PC-9 (cell line): ENCODE results near the gene LDLRAD3. TPM values are rescaled to one million over a fixed set of nuclear protein-coding genes. Genes with fewer than 3 reads are reported as not detected.
A peak's percentile ranks its signal among the peaks of the same experiment; 100 is the strongest.

Source experiments
- BruUV-seq: library from RNA; stranded (reverse); fragments of 400-500 nt; replicated peaks from 2 replicates; lab custom pipeline; 2021; lab: Mats Ljungman, UMichigan
- CTCF ChIA-PET: fragments of 300-600 bp; sonication (Branson Sonifier 250); formaldehyde crosslinking; loops from one replicate; lab custom pipeline; 2022; ENCODE audit warnings: antibody characterized with exemption; lab: Charles Lee
- POLR2A ChIA-PET: fragments of 300-600 bp; sonication (Branson Sonifier 250); formaldehyde crosslinking; loops from one replicate; lab custom pipeline; 2022; ENCODE audit warnings: antibody characterized with exemption; ENCODE audit not compliant: unreplicated experiment; lab: Charles Lee
- DNase-seq, 2 experiments: peaks; one replicate each; pipeline versions ENCODE4 v3.0.0 to v3.0.0-alpha.2; 2015 to 2022; ENCODE audit warnings: mixed read lengths in 1 of 2
- H2AFZ ChIP-seq: fragments of 200-600 bp; sonication (generic); 2 replicates; pipeline ENCODE4 v1.8.1; 2017; ENCODE audit warnings: antibody characterized with exemption
- H3F3A ChIP-seq: fragments of 200-600 bp; sonication (generic); 2 replicates; pipeline ENCODE4 v1.8.1; 2017; ENCODE audit warnings: antibody characterized with exemption, mild to moderate bottlenecking, low read depth; ENCODE audit not compliant: insufficient read depth
- H3K27ac ChIP-seq: fragments of 200-600 bp; sonication (generic); 2 replicates; pipeline ENCODE4 v1.6.1; 2016; ENCODE audit warnings: mixed run types
- H3K27me3 ChIP-seq: fragments of 200-600 bp; sonication (generic); 2 replicates; pipeline ENCODE4 v1.6.1; 2016; ENCODE audit warnings: low read depth, mixed run types; ENCODE audit not compliant: insufficient read depth
- H3K36me3 ChIP-seq: fragments of 200-600 bp; sonication (generic); 2 replicates; pipeline ENCODE4 v1.6.1; 2016; ENCODE audit warnings: low read depth, mixed run types
- H3K4me1 ChIP-seq: fragments of 200-600 bp; sonication (generic); replicated peaks from 2 replicates; pipeline ENCODE4 v1.6.1; 2016; ENCODE audit warnings: mixed run types; ENCODE audit not compliant: insufficient read depth
- H3K4me2 ChIP-seq: fragments of 200-600 bp; sonication (generic); 2 replicates; pipeline ENCODE4 v1.6.1; 2017; ENCODE audit warnings: mixed run types
- H3K4me3 ChIP-seq: fragments of 200-600 bp; sonication (generic); 2 replicates; pipeline ENCODE4 v1.6.1; 2016; ENCODE audit warnings: mixed run types
- H3K79me2 ChIP-seq: fragments of 200-600 bp; sonication (generic); 2 replicates; pipeline ENCODE4 v1.6.1; 2017; ENCODE audit warnings: low read depth, mixed run types
- H3K9me2 ChIP-seq: fragments of 200-600 bp; sonication (generic); 2 replicates; pipeline ENCODE4 v1.8.1; 2017; ENCODE audit warnings: mild to moderate bottlenecking; ENCODE audit not compliant: insufficient read depth
- H3K9me3 ChIP-seq: fragments of 200-600 bp; sonication (generic); 2 replicates; pipeline ENCODE4 v1.8.1; 2016; ENCODE audit warnings: low read depth; ENCODE audit not compliant: insufficient read depth
- H4K20me1 ChIP-seq: fragments of 200-600 bp; sonication (generic); 2 replicates; pipeline ENCODE4 v1.8.1; 2017; ENCODE audit not compliant: insufficient read depth
- CTCF ChIP-seq: fragments of 200-600 bp; sonication (generic); conservative IDR thresholded peaks from 2 replicates; pipeline ENCODE4 v1.6.1; 2017; ENCODE audit warnings: mixed run types, antibody characterized with exemption, mild to moderate bottlenecking, moderate library complexity
- EZH2 ChIP-seq: fragments of 200-600 bp; sonication (generic); IDR thresholded peaks from 2 replicates; pipeline ENCODE4 v1.8.0; 2017; ENCODE audit warnings: antibody characterized with exemption, low read depth
- intact Hi-C: fragments of 100-400 bp; cut with micrococcal nuclease; formaldehyde crosslinking; loops from one replicate; pipeline ENCODE4 v1.10.0; 2022; ENCODE audit not compliant: unreplicated experiment
- total RNA-seq: library from RNA; stranded (reverse); gene quantifications from 2 replicates; pipeline ENCODE4 v1.2.3, GENCODE V29; 2021

The LDLRAD3 gene
- total RNA-seq, 1 experiment from 2014 or later = 15.9 TPM

GRCh38 chr11:36264973-36265344, 321.1 kb downstream of the LDLRAD3 start:
- no peak overlapping the region for H3K27ac ChIP-seq
- POLR2A ChIA-PET = no interaction called here
- no peaks in the 10 kb centered on the region for H3K9me2 ChIP-seq
- BruUV-seq = no TSS peak
- intact Hi-C loops = loop anchor here (1.0 kb wide), 1 partner anchor 115 kb away; no protein-coding TSS in a partner anchor
- no peaks in the 10 kb centered on the region for H3K36me3 ChIP-seq
- H3K27me3 ChIP-seq = no peaks in the 10 kb centered on the region
- no peaks in the 10 kb centered on the region for H3K79me2 ChIP-seq
- no peak overlapping the region for H2AFZ ChIP-seq
- H3K9me3 ChIP-seq = no peaks in the 10 kb centered on the region
- H3K4me1 ChIP-seq = no peaks in the 10 kb centered on the region
- H3F3A ChIP-seq = no peaks in the 10 kb centered on the region
- no peak overlapping the region for H3K4me3 ChIP-seq
- TF ChIP-seq EZH2 = no peak
- no peak for TF ChIP-seq CTCF
- no peak for DNase-seq
- CTCF ChIA-PET = interaction anchor here (2.5 to 2.6 kb wide), 2 partner anchors 228 to 443 kb away, joined by 8 to 21 read pairs; no protein-coding TSS in a partner anchor
- H3K4me2 ChIP-seq = no peak overlapping the region
- no peaks in the 10 kb centered on the region for H4K20me1 ChIP-seq

DNA sequence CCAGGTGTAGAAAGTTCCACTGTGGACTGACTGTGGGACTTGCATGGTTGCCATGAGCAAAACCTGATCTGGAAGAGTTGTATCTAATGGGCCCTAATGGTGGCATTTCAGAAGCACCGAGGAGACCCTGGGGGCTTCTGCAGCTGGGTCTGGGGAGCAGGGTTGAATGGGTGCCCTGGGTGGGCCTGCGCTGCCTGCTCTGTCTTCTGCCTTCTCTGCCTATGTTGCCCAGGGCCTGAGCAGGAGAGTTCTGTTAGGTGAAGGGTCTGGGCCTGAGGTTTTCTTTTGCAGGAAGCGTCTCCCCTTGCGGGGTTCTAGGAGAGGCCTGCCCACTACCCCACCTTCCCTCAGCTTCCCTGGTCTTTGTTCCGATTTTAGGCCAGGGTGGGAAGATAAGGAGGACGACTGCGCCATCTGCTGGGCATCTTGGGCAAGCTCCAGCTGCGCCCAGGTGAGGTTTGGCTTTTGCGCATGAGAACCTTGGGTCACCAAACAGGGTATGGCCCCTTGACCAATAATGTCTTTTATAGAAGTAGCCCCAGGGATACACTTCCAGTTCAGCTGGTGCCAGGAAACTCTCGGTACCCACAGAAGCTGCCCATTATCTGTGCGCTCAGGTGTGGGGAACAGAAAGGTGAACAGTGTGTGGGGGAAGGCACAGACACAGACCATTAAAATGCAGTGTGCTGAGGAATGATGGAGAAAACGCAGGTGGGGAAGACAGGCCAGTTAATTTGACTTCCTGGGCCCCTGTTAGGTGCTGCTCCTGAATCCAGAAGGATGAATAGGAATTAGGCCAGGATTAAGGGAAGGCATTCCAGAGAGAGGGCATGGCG, 322.1 kb downstream of the LDLRAD3 start:
- peak; percentile 97 for TF ChIP-seq CTCF
- no peak for TF ChIP-seq EZH2
- DNase-seq = peak; percentile 46 to 63
- Histone ChIP-seq H2AFZ (no peak overlapping the region), H3K27ac (no peak overlapping the region), H4K20me1 (no peaks in the 10 kb centered on the region), H3K9me2 (no peaks in the 10 kb centered on the region), H3K79me2 (no peaks in the 10 kb centered on the region), H3K4me1 (no peaks in the 10 kb centered on the region), H3K9me3 (no peaks in the 10 kb centered on the region), H3K36me3 (no peaks in the 10 kb centered on the region), H3K4me3 (no peak overlapping the region), H3K27me3 (no peaks in the 10 kb centered on the region), H3K4me2 (no peak overlapping the region), H3F3A (no peaks in the 10 kb centered on the region)
- ChIA-PET CTCF (interaction anchor here (0.6 to 2.6 kb wide), 5 partner anchors 213 to 651 kb away, joined by 3 to 21 read pairs (median 8); no protein-coding TSS in a partner anchor), POLR2A (interaction anchor here (0.6 to 0.7 kb wide), 2 partner anchors 853 to 1715 kb away, joined by 4 to 5 read pairs; no protein-coding TSS in a partner anchor)
- no TSS peak for BruUV-seq
- intact Hi-C loops = loop anchor here (1.0 to 2.0 kb wide), 6 partner anchors 443 to 1340 kb away; no protein-coding TSS in a partner anchor

GRCh38 chr11:36266767-36267166, 322.9 kb downstream of the LDLRAD3 start:
- DNase-seq = no peak
- Histone ChIP-seq H4K20me1 (no peaks in the 10 kb centered on the region), H3K36me3 (no peaks in the 10 kb centered on the region), H3K4me1 (no peaks in the 10 kb centered on the region), H2AFZ (no peak overlapping the region), H3K4me2 (no peak overlapping the region), H3F3A (no peaks in the 10 kb centered on the region), H3K27me3 (no peaks in the 10 kb centered on the region), H3K27ac (no peak overlapping the region), H3K4me3 (no peak overlapping the region), H3K9me3 (no peaks in the 10 kb centered on the region), H3K79me2 (no peaks in the 10 kb centered on the region), H3K9me2 (no peaks in the 10 kb centered on the region)
- TF ChIP-seq EZH2 (no peak), CTCF (no peak)
- intact Hi-C loops = loop anchor here (1.0 to 2.0 kb wide), 6 partner anchors 444 to 1340 kb away; no protein-coding TSS in a partner anchor
- CTCF ChIA-PET = interaction anchor here (1.0 to 2.6 kb wide), 5 partner anchors 212 to 779 kb away, joined by 5 to 21 read pairs (median 8); no protein-coding TSS in a partner anchor
- BruUV-seq = no TSS peak
- POLR2A ChIA-PET = interaction anchor here (0.6 kb wide), 1 partner anchor 150 kb away, joined by 7 read pairs; no protein-coding TSS in a partner anchor
